ENCODE data around the gene PRAC2. TPM values are rescaled to one million over a fixed set of nuclear protein-coding genes. Genes with fewer than 3 reads are reported as not detected.

PRAC2 gene
- total and polyA plus RNA-seq, 10 donors = not detected

GRCh38 chr17:48724251-48725003, 1.4 kb downstream of the PRAC2 start:
- TF ChIP-seq POLR2A (IDR thresholded peaks at IDR 0.05) (no peak), CTCF (IDR thresholded peaks at IDR 0.05 in 8 of 11, conservative IDR thresholded peaks at IDR 0.05 in 3 of 11) (peak in 10 of 11 experiments; percentile 50 to 82 (median 68)), POLR2AphosphoS5 (IDR thresholded peaks at IDR 0.05) (no peak)
- Histone ChIP-seq H3K4me1 (peaks cover 14 to 67% (median 51%) of the 10 kb centered on the region in 6 donors), H3K4me3 (peak overlapping the region in 1 of 8 donors; percentile 48), H3K9me3 (no peaks in the 10 kb centered on the region), H3K27me3 (replicated peaks in 1 of 7) (peaks cover 29 to 100% (median 100%) of the 10 kb centered on the region in 7 donors), H3K36me3 (no peaks in the 10 kb centered on the region), H3K27ac (no peak overlapping the region)
- peak; percentile 89 for DNase-seq
- intact Hi-C loops (cut with DNase I; ENCODE audit: low total_unique reads) = loop anchor here (2.0 to 10.0 kb wide), 3 partner anchors 66 to 870 kb away; partner anchors contain the start of gene SP6
- WGBS, 5 donors = 6 to 8% (median 7%) methylated on average over 31 to 32 of the region's 32 CpGs

GRCh38 chr17:48725004-48725287, 2.0 kb downstream of the PRAC2 start:
- peak overlapping the region in 1 of 8 donors; percentile 48 for H3K4me3 ChIP-seq
- DNase-seq = no peak
- TF ChIP-seq POLR2AphosphoS5 (IDR thresholded peaks at IDR 0.05) (no peak), CTCF (IDR thresholded peaks at IDR 0.05 in 8 of 11, conservative IDR thresholded peaks at IDR 0.05 in 3 of 11) (no peak), POLR2A (IDR thresholded peaks at IDR 0.05) (no peak)
- peaks cover 27 to 100% (median 100%) of the 10 kb centered on the region in 7 donors for H3K27me3 ChIP-seq (replicated peaks in 1 of 7)
- H3K4me1 ChIP-seq = peaks cover 12 to 64% (median 46%) of the 10 kb centered on the region in 6 donors
- no peaks in the 10 kb centered on the region for H3K36me3 ChIP-seq
- intact Hi-C loops (cut with DNase I; ENCODE audit: low total_unique reads) = loop anchor here (2.0 to 10.0 kb wide), 3 partner anchors 66 to 870 kb away; partner anchors contain the start of gene SP6
- H3K27ac ChIP-seq = no peak overlapping the region
- WGBS, 5 donors = 1 to 6% (median 3%) methylated on average over 16 of the region's 16 CpGs
- no peaks in the 10 kb centered on the region for H3K9me3 ChIP-seq

GRCh38 chr17:48725288-48726064, 2.5 kb downstream of the PRAC2 start:
- peaks cover 12 to 61% (median 45%) of the 10 kb centered on the region in 6 donors for H3K4me1 ChIP-seq
- no peak for DNase-seq
- H3K4me3 ChIP-seq = peak overlapping the region in 1 of 8 donors; percentile 48
- H3K9me3 ChIP-seq = no peaks in the 10 kb centered on the region
- H3K27me3 ChIP-seq (replicated peaks in 1 of 7) = peaks cover 25 to 100% (median 100%) of the 10 kb centered on the region in 7 donors
- TF ChIP-seq CTCF (IDR thresholded peaks at IDR 0.05 in 8 of 11, conservative IDR thresholded peaks at IDR 0.05 in 3 of 11) (no peak), POLR2A (IDR thresholded peaks at IDR 0.05) (no peak), POLR2AphosphoS5 (IDR thresholded peaks at IDR 0.05) (no peak)
- intact Hi-C loops (cut with DNase I; ENCODE audit: low total_unique reads) = loop anchor here (2.0 to 10.0 kb wide), 3 partner anchors 65 to 871 kb away; partner anchors contain the start of gene SP6
- H3K36me3 ChIP-seq = no peaks in the 10 kb centered on the region
- no peak overlapping the region for H3K27ac ChIP-seq
- WGBS, 5 donors = 3 to 10% (median 6%) methylated on average over 22 to 38 of the region's 38 CpGs

All from spleen (tissue), 11 donors.